ENCODE results near the gene PRCD.
"Not testable (repeated sequence)": the region's sequence is repeated elsewhere in the genome, so short reads cannot be mapped to it uniquely, and the experiment has no call there.

PRCD gene

DNA sequence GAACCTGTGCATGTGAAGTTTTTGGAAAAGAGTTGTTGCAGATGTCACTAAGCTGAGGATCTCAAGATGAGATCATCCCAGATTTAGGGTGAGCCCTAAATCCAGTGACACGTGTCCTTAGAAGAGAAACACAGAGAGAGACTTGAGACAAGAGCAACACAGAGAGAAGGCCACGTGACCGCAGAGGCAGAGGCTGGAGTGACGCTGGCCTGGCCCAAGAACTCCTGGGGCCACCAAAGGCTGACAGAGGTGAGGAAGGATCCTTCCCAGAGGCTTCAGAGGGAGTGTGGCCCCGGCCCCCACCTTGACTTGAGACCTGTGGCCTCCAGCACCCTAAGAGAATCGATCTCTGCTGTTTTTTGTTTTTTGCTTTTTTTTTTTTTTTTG, 26.5 kb upstream of the PRCD start:
- TF ChIP-seq, protein P1, sequence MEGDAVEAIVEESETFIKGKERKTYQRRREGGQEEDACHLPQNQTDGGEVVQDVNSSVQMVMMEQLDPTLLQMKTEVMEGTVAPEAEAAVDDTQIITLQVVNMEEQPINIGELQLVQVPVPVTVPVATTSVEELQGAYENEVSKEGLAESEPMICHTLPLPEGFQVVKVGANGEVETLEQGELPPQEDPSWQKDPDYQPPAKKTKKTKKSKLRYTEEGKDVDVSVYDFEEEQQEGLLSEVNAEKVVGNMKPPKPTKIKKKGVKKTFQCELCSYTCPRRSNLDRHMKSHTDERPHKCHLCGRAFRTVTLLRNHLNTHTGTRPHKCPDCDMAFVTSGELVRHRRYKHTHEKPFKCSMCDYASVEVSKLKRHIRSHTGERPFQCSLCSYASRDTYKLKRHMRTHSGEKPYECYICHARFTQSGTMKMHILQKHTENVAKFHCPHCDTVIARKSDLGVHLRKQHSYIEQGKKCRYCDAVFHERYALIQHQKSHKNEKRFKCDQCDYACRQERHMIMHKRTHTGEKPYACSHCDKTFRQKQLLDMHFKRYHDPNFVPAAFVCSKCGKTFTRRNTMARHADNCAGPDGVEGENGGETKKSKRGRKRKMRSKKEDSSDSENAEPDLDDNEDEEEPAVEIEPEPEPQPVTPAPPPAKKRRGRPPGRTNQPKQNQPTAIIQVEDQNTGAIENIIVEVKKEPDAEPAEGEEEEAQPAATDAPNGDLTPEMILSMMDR (IDR thresholded peaks at IDR 0.05; ENCODE audit: low read depth, low read length): no peak
- in situ Hi-C loops (cut with HindIII; ENCODE audit: low sequenced_read_pairs): no loop called here
- no peak for DNase-seq (ENCODE audit: low read depth, low spot score)
- H3K4me3 ChIP-seq (ENCODE audit: low read depth, low read length): no peak overlapping the region

DNA sequence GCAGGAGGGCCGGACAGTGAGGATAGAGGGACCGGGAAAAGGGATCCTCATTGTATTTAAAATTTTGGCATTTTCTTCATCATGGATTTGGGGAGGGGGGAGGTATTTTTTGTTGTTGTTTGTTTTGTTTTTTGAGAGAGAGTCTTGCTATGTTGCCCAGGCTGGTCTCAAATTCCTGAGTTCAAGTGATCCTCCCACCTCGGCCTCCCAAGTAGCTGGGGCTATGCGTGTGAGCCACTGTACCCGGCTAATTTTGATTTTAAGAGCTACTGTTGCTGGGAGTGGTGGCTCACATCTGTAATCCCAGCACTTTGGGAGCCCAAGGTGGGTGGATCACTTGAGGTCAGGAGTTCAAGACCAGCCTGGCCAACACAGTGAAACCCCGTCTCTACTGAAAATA, 25.5 kb upstream of the PRCD start:
- in situ Hi-C loops (cut with HindIII; ENCODE audit: low sequenced_read_pairs); H3K4me3 ChIP-seq (ENCODE audit: low read depth, low read length); DNase-seq (ENCODE audit: low read depth, low spot score): not testable (repeated sequence)

DNA sequence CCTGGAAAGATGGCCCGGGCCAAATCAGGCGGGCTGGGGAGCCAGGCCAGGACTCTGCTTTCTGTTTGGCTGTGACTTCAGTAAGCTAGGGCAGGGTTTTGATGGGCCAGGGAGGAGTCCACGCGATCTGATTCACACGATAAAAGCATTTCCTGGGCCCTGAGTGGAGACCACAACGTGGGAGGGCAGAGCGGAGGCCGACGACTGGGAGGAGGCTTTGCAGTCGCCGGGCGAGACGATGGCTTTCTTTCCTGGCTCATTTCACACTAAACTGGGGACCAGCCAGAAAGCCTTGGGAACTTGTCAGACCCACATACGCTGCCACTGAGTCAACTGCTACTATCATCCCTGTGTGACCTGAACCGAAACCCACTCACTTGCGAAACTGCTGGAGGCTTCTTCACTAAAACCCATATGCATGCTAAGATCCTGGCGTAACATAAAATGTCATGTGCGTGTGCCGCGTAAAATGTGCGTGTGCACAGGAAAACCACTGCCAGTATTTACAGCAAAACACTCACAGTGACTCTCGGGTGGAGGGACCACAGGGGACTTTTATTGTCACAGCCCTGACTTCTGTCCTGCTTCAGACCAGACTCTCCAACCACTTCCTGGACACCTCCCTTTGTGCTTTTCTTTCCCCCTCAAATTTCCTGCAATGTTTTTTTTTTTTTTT, 24.4 kb upstream of the PRCD start:
- H3K4me3 ChIP-seq (ENCODE audit: low read depth, low read length): no peak overlapping the region
- peak; percentile 79 for DNase-seq (ENCODE audit: low read depth, low spot score)
- in situ Hi-C loops (cut with HindIII; ENCODE audit: low sequenced_read_pairs): no loop called here
- TF ChIP-seq, protein P1 (IDR thresholded peaks at IDR 0.05; ENCODE audit: low read depth, low read length): no peak

DNA sequence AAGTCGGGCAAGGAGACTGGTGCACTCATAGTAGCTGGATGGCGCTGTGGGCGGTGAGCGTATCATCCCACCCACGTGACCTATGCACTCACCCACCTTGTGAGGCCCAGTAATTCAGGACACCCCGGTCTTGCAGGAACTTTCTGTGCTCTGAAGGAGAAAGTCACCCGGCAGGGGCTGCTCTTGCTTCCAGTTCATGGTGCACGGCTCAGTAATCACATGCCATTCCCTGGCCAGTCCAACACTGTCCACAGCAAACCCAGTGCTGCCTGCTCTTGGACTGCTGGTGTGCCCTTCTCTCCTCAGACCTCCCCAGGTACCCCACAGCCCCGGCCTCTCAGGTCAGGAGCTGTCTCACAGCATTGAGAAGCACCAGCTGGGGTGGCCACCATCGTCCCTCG, 22.2 kb upstream of the PRCD start:
- no peak overlapping the region for H3K4me3 ChIP-seq (ENCODE audit: low read depth, low read length)
- TF ChIP-seq, protein P1 (IDR thresholded peaks at IDR 0.05; ENCODE audit: low read depth, low read length): no peak
- in situ Hi-C loops (cut with HindIII; ENCODE audit: low sequenced_read_pairs): no loop called here
- no peak for DNase-seq (ENCODE audit: low read depth, low spot score)

DNA sequence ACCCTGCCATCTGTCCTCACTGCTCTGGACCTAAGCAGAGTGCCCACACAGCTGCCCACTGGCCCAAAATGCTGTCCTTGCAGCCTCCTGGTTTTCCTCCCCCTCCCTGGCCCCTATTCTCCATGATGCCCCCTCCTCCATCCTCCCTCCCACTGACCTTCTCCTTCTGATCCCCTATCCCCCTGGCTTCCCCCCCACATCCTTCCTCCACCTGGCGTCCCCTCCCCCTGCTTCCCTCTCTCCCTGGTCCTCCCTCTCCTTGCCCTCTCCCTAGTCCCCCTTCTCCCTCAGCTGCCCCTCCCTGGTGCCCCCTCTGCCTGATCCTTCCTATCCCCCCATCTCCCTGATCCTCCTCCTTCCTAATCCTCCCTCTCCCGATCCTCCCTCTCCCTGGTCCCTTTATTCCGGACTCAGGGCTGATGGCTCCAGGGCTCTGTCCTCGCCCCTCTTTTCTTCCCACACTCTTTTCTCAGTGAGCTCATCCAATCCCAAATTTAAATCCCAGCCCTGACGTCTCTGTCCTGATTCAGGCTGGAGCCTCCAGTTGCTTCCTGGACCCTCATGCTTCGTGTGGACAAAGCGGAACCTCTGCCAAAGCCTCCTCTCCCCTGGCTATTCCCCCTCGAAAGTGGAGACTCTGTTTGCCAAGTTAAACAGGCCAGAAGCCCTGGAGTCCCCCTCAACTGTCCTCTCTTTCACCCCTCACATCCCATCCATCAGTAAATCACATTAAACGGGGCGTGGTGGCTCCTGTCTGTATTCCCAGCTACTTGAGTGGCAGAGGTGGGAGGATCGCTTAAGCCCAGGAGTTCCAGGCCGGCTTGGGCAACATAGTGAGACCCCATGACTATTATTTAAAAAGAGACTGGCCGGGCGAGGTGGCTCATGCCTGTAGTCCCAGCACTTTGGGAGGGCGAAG, 20.5 kb upstream of the PRCD start:
- in situ Hi-C loops (cut with HindIII; ENCODE audit: low sequenced_read_pairs): no loop called here
- H3K4me3 ChIP-seq (ENCODE audit: low read depth, low read length): no peak overlapping the region
- TF ChIP-seq, protein P1 (IDR thresholded peaks at IDR 0.05; ENCODE audit: low read depth, low read length): no peak
- DNase-seq (ENCODE audit: low read depth, low spot score): no peak

DNA sequence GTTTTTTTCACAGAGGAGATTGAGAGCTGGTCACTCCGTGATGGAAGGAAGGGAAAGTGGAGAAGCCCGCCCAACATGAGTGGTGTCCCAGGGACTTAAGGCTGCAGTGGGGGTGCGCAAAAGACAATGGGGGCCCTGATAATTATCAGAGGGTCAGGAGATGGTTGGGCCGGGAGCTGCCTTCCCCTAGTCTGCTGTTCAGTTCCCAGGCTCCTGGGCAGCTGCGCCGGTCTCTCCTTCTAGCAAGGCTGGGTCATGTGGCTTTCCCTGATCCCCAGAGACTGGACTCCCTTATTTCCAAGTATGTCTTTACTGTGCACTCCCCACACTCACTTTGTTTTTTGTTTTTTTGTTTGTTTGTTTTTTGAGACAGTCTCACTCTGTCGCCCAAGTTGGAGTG, 18.6 kb upstream of the PRCD start:
- no peak overlapping the region for H3K4me3 ChIP-seq (ENCODE audit: low read depth, low read length)
- no peak for DNase-seq (ENCODE audit: low read depth, low spot score)
- in situ Hi-C loops (cut with HindIII; ENCODE audit: low sequenced_read_pairs): no loop called here
- TF ChIP-seq, protein P1 (IDR thresholded peaks at IDR 0.05; ENCODE audit: low read depth, low read length): no peak

DNA sequence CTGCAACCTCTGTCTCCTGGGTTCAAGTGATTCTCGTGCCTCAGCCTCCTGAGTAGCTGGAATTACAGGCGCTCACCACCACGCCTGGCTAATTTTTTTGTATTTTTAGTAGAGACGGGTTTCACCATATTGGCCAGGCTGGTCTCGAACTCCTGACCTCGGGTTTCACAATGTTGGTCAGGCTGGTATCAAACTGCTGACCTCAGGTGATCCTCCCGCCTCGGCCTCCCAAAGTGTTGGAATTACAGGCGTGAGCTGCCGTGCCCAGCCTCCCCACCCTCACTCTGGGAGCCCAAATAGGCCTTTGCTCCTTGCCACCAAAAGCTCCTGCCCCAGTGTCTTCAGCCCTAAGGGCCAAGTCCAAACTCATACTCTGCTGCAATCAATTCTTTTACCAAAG, 18.2 kb upstream of the PRCD start:
- H3K4me3 ChIP-seq (ENCODE audit: low read depth, low read length); in situ Hi-C loops (cut with HindIII; ENCODE audit: low sequenced_read_pairs); DNase-seq (ENCODE audit: low read depth, low spot score): not testable (repeated sequence)

Data from astrocyte of the spinal cord (primary cell).